HepG2 (cell line): ENCODE data around the gene APRT. TPM values are rescaled to one million over a fixed set of nuclear protein-coding genes. Genes with fewer than 3 reads are reported as not detected.

Experiments used
- HES4 ChIP-seq: sonication (generic); formaldehyde crosslinking; IDR thresholded peaks from 2 replicates; pipeline ENCODE4 v1.9.0; 2021; ENCODE audit warnings: mild to moderate bottlenecking, missing genetic modification reagents, borderline replicate concordance
- HMG20A ChIP-seq: IDR thresholded peaks from 2 replicates; pipeline ENCODE4 v1.6.1; 2016; ENCODE audit warnings: borderline replicate concordance
- KLF12 ChIP-seq: sonication (generic); formaldehyde crosslinking; IDR thresholded peaks from 2 replicates; pipeline ENCODE4 v1.4.0; 2020; ENCODE audit warnings: missing genetic modification reagents, borderline replicate concordance
- MBD4 ChIP-seq: IDR thresholded peaks from 2 replicates; pipeline ENCODE4 v1.6.1; 2012; ENCODE audit warnings: low read length, inconsistent platforms, borderline replicate concordance
- MYPOP ChIP-seq: sonication (generic); formaldehyde crosslinking; IDR thresholded peaks from 2 replicates; pipeline ENCODE4 v1.8.1; 2023; ENCODE audit warnings: mild to moderate bottlenecking, moderate library complexity, missing genetic modification reagents
- PATZ1 ChIP-seq: sonication (generic); formaldehyde crosslinking; IDR thresholded peaks from 2 replicates; pipeline ENCODE4 v1.4.0; 2020; ENCODE audit warnings: missing genetic modification reagents
- PAXIP1 ChIP-seq: sonication (generic); formaldehyde crosslinking; conservative IDR thresholded peaks from 2 replicates; pipeline ENCODE4 v1.4.0; 2020; ENCODE audit warnings: mild to moderate bottlenecking, missing genetic modification reagents, moderate library complexity
- STAT6 ChIP-seq: sonication (generic); formaldehyde crosslinking; IDR thresholded peaks from 2 replicates; pipeline ENCODE4 v1.4.0; 2020; ENCODE audit warnings: missing genetic modification reagents, mild to moderate bottlenecking, borderline replicate concordance
- TFE3 ChIP-seq: IDR thresholded peaks from 2 replicates; pipeline ENCODE4 v1.6.1; 2016
- ZBED4 ChIP-seq: sonication (generic); formaldehyde crosslinking; IDR thresholded peaks from 2 replicates; pipeline ENCODE4 v1.4.0; 2020; ENCODE audit warnings: missing genetic modification reagents, borderline replicate concordance
- ZNF326 ChIP-seq: sonication (generic); formaldehyde crosslinking; IDR thresholded peaks from 2 replicates; pipeline ENCODE4 v1.4.0; 2020; ENCODE audit warnings: missing genetic modification reagents, borderline replicate concordance
- ZNF382 ChIP-seq: sonication (generic); formaldehyde crosslinking; IDR thresholded peaks from 2 replicates; pipeline ENCODE4 v1.5.0; 2020; ENCODE audit warnings: missing genetic modification reagents, mild to moderate bottlenecking, borderline replicate concordance
- ZNF766 ChIP-seq: sonication (generic); formaldehyde crosslinking; IDR thresholded peaks from 2 replicates; pipeline ENCODE4 v1.5.0; 2020; ENCODE audit warnings: missing genetic modification reagents, borderline replicate concordance
- ZZZ3 ChIP-seq: sonication (generic); formaldehyde crosslinking; IDR thresholded peaks from 2 replicates; pipeline ENCODE4 v1.4.0; 2020; ENCODE audit warnings: missing genetic modification reagents, mild to moderate bottlenecking, borderline replicate concordance
- polyA plus RNA-seq, 8 experiments: library from polyadenylated mRNA; depleted of rRNA in 3 of 8; stranded (reverse) in 7 of 8; unstranded in 1 of 8; fragments of >200 nt; fragmentation: Illumina TruSeq in 4 of 8; extraction: Trizol in 4 of 8; gene quantifications; 2 replicates each; pipeline versions ENCODE4 v1.2.1 to v1.2.3, GENCODE V29; 2011 to 2016; ENCODE audit warnings: low read depth in 4 of 8, missing spikeins in 1 of 8, mixed read lengths in 1 of 8; ENCODE audit not compliant: insufficient read depth in 1 of 8
- total RNA-seq, 5 experiments: library from RNA; depleted of rRNA; stranded (reverse); fragments of >200 nt; fragmentation: Illumina TruSeq; extraction: Trizol; gene quantifications; 2 replicates each; pipeline ENCODE4 v1.2.3, GENCODE V29; 2016; ENCODE audit warnings: low read depth in 1 of 5

The APRT gene
- total and polyA plus RNA-seq, 2 of the 13 experiments (the other 11 are each of a cell fraction or from before 2014, with no cell fraction given), result 155 to 242 TPM

GRCh38 chr16:88805887-88806393 is 5.8 kb downstream of the APRT start (continued):
- TF ChIP-seq PAXIP1 (CRISPR knock-in tag) (no peak), MBD4 (no peak), ZNF382 (no peak), STAT6 (CRISPR knock-in tag) (no peak), ZNF326 (CRISPR knock-in tag) (no peak), KLF12 (CRISPR knock-in tag) (no peak), ZZZ3 (CRISPR knock-in tag) (no peak), HES4 (no peak), TFE3 (CRISPR knock-in tag) (no peak), ZNF766 (CRISPR knock-in tag) (no peak), PATZ1 (CRISPR knock-in tag) (no peak), MYPOP (CRISPR knock-in tag) (no peak), HMG20A (CRISPR knock-in tag) (no peak), ZBED4 (CRISPR knock-in tag) (no peak)
